Activated CD4-positive, alpha-beta T cell treated with anti-CD3 and anti-CD28 coated beads, Interleukin-10, Interleukin-2, amounts not matched to agents 100 ng/mL and 50 ng/mL, durations not matched to agents 16 hours and 8 hours (primary cell): Measurements from ENCODE around the gene STUM.

ENCODE experiments used
- DNase-seq: peaks from one replicate; pipeline ENCODE4 v3.0.0-alpha.2; 2020

The STUM gene

DNA sequence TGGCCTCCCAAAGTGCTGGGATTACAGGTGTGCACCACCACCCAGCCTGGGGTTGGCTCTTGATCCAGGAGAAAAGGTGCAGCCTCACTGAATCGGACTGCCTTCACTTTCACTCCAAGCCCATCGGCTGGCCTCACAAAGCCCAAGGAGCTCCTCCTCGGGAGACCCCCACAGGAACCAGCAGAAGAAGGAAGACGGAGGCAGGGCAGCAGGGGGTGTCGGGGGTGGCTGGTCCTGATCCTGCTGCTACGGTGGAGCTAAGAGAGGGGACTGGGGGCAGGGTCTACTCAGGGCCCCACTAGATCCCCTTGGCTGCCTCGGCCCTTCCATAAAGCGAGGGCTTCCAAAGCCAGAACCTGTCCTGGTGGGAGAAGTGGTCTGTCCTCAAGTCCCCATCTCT is 93.9 kb downstream of the STUM start:
- no peak for DNase-seq

DNA sequence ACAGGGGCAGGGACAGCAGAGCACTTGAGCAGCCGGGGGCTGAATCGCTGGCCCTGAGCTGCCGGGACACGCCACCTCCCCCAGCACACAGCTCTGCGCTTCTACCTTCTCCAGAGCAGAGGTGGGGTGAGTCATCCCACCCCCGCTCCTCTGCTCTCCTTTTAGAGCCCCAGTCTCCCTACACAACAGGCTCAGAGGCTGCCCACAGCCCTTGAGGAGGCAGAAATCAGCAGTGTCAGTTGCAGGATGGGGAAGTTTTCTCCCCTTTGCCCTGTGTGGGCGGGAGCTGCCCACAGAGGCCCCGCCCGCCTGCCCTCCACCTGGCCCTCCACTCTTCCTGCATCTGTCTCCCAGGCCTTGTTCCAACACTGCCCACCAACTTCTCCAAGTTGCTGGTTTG is 94.6 kb downstream of the STUM start:
- peak; percentile 81 for DNase-seq

DNA sequence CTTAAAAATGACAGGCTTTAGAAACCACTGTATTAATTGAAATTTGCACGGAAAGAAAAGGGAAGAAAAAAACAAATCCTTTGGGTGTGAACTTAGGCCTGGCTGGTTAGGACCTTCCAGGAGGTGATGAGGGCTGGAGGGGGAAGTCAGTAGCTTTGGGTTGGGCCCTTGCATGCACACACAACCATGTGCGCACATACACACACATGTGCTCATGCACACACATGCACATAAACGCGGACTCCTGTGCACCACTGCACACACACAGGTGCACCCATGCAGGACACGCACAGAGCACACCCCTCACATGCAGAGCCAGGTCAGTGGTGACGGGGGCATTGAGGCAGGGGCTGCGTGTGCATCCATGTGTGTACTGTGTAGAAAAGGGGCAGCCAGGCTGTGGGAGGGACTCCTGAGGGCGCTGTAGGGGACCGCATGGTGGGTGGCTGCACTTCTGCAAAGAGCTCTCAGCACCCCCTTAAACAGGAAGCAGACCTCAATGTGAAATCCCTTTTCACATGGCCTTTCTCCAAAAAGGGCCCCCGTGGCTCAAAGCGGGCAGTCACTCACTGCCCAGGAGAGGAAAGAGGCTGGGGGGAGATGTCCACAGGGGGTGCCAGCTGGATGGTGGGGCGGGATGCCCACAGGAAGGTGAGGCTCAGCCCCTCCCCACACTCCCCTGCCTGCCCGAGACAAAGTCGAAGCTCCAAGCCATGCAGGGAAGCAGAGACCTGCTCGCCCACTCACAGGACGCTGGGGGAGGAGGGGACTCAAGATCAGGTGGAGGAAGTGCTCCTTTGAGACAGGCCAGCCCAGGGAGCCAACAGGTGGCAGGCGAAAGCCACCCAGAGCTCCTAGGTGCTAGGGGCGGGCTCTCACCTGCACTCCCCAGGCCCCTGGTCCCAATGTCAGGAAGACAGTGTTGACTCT is 95.3 kb downstream of the STUM start:
- peak; percentile 37 for DNase-seq

DNA sequence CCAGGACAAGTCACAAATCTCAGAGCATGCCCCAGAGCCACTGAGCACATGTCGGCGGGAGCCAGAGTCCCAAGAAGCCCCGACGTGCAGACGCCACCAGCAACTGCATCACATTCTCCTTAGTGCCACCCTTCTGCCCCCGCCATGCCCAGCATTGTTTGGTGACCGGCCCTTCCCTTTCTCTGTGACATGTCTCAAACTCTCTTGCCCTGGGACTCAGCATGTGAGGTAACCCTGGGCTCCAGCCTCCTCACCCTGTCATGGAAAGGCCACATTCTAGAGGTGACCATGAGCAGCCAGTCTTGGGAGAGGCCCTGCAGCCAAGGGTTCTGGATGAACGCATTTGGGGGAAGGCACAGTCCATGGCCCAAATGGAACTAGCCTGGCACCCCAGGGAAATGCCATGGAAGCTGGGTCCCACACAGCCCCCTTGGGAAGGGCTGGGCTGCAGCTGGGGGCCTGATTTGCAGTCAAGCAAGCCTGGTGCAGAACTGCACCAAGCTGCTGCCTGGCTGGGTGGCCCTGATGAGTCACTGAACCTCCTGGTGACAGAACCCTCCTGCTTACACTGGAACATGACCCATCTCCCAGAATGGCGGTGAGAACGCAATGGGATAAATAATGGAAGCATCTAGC is 96.1 kb downstream of the STUM start:
- DNase-seq = no peak

DNA sequence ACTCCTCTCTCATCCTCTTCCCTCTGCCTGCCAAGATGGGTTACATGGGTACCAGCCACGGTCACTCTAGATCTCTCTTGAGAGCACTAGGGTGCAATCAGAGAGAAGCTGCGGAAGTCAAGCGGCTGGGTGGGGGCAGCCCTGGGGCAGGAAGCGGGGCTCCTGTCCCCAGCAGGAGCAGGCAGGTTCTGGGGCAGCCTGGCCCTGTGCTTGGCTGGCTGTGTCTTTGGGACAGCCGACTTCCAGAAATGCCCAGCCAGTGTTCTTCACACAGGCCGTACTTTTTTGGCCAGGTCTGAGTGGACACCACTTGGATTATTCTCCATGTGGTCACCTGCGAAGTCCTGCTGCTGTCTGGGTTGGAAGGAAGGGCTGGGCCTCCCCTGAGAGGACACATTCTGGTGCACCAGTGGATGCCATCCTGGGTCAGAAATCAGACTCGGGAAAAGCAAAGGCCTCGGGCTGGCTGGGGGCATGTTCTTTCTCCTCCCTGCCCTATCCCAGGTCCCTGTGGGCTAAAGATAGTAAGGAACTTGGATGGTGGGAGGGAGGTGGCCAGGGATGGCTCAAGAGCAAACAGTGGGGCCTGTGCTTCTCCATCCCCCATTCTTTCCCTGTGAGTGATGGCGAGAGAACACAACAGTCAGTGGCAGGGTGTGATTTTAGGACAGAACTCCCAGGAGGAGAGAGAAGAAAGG is 96.9 kb downstream of the STUM start:
- DNase-seq = no peak

DNA sequence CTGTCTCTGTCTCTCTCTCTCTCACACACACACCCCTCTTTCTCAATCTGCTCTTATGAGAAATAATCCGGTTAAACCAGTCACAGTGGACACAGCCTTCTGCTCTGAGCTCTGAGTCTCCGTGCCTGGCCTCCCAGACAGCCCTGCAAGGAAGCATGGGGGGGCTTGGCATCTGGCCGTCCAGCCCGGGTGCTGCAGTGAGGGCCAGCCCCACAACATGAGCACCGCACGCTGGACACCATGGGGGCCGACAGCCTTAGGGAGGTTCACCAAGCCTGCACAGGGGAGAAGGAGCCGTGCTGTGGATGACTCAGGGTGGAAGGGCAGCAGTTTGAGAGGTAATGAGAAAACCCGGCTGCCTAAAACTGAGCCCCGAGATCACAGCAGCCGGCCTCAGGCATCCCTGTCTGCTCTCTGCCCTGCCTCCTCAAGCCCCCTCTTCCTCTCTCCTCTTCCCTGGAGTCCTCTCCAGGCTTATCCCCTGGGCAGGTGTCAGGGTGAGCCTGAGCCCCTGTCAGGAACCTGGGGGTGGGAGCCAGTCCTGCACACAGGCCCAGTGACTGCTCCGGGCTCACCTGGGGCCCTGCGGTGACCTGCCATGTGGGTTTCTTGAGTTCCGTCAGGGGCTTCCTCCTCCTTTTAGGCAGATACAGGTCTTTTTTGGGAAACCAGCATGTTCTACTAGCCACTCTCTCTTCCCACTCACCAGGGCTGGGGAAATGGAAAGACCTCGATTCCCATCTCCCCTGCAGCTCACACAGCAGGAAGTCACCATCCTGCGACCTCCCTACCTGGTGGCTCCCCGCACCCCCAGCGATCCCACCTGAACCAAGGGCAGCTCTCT is 97.7 kb downstream of the STUM start:
- no peak for DNase-seq

DNA sequence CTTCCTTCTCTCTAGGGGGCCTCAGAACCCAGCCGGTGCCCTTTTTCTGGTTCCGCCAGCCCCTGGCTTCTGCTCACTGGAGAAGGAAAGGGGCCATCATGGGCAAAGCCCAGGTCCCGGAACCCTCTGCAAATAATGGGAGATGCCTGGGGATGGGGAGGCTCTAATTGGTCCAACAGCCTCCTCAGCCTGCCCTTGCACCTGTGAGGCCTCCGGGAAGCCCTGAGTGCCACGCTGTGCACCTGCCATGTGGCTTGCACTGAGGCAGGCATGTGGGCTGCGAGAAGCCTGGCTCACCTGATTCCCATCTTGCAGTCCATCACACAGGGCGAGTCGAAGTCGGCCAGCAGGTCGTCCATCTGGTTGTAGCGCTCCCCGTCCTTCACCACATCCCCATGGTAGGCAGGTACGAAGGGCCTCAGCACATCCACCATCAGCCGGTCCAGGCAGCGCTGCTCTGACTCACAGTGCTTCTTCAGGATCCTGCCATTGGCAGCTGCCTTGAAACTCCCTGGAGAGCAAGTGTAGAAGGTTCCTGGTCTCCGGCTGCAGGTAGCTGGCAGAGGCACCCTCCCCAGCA is 98.4 kb downstream of the STUM start:
- DNase-seq = no peak

DNA sequence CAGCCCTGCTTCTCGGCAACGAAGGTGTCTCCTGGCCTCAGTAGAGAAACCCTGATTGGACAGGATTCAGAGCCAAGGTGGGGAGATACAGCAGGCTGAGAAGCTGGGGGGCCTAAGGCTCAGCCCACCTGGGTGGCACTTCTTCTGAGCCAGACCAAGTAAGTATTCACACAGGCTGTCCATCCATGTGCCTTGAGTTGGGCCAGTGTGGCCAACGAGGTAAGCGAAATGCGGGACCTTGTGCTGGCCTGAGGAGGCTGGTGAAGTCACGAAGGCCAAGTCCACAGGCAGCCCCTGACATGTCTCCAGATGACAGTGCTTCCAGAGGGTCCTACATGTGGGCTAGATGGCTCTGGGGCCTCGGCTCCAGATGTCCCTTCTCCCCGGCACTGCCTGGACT is 99.2 kb downstream of the STUM start:
- no peak for DNase-seq

DNA sequence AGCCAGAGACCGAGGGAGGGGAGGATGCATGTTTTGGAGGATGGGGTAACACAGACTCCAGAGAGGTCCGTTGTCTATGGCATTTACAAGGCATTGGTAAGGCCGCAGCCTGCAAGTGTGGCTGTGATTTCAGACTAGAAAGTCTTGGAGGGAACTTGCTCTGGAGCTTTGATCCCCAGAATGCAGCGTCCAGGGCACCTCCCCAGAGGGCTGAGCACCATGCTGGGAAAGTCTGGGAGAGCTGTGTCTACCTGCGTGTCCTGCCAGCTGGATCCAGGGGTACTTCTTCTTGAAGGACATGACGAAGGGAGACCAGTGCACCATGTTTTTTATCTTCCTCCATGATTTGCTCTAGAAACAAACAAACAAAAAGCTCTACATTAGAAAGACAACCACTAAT is 99.9 kb downstream of the STUM start:
- DNase-seq = no peak

DNA sequence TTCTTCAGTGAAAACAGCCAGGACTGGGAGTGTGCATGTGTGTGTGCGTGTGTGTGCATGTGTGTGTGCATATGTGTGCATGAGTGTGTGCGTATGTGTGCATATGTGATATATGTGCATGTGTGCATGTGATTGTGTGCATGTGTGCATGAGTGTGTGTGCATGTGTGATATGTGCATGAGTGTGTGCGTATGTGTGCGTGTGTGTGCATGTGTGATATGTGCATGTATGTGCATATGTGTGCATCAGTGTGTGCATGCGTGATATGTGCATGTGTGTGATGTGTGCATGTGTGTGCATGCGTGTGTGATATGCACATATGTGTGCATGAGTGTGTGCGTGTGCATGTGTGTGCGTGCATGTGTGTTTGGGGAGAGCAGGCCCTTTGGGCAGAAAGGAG is 100.7 kb downstream of the STUM start:
- DNase-seq = no peak

DNA sequence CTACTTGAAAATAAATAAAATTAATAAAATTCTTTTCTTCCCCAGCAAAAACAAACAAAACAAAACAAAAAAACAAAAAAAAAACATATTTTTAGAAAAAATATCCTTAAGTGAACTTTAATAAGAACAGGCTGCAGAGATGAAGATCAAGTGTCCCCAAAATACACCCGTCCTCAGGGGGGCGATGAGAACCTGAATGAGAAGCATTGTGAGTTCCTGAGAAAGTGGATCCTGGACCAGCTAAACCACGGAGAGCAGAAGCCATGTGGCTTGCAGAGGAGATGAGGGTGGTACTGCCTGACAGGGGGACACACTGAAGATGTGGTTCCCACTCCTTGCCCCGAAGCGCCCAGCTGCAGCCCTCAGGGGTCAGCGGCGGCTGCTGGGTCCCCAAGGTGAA is 101.2 kb downstream of the STUM start:
- DNase-seq = peak; percentile 34

DNA sequence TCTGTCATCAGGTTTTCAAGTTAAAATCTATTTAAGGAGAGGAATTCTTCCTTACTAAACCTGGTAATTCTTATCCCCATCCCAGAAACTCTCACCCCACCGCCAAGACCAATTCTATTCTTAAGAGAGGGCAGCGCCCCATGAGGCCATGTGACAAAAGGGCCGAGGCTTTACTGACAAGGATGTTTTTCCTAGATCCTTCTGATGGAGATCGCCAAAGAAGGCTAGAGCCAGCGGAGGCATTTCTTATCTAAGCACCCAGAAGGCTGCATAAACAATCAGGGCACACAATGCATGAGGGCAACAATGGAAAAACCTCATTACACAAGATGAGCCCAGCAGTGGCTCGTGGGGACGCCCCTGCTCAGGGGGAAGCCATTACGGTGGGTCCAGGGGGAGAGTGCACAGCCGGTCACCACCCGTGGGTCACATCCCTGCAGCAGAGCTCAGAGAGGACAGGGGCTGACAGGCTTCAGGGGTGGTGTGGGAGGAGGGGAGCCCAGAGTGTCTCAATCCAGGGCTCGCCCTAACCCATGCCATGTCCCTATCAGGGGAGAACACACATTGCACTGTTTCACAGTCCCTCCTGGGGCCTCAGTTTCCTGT is 101.8 kb downstream of the STUM start:
- DNase-seq = no peak

DNA sequence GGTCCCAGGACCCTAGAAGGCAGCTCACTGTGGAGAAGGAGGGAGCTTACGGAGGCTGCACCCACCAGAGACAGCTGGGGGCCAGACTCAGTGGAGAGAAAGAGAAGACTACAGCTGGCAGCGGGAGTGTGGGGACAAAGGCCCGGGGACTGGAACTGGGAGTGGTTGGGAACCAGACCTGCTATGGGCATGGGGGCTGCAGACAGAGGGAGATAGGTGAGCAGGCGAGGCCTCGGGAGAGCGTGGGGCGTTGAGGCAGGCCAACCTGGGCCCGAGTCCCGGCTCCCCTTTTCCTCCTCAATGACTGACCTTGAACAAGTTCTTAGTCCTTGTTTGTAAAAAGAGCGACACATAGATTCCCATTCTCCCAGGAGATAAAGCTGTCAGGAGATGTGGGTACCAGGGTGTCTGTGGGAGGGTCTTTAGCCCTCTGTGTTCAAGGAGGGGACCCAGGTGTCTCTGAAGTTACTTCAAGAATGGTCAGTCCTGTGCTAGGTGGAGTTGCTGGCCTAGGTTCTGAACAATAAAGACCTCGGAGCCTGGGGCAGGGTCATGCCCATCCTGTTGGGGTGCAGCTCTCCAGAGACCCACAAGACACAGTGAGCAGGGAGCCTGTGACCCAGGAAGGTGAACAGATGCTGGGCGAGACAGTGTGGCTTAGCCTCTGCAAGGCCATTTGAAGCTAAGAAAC is 102.6 kb downstream of the STUM start:
- no peak for DNase-seq

DNA sequence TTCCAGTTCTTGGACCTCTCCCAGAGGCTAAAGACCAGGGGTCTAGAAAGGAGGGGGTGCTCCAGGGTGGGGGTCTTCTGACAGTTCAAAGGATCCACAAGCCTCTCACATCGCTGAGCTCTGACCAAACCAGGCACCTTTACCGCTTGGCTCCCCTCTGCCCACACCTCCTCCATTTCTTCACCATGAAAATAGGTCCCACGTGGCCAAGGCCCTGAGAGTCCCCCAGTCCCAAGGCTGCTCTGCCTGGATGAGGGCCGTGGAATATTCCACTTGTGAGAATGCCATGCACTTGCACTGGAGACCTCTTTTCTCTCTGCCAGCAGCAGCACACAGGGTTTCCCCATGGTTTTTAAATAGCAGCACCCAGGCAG is 103.2 kb downstream of the STUM start:
- DNase-seq = no peak

DNA sequence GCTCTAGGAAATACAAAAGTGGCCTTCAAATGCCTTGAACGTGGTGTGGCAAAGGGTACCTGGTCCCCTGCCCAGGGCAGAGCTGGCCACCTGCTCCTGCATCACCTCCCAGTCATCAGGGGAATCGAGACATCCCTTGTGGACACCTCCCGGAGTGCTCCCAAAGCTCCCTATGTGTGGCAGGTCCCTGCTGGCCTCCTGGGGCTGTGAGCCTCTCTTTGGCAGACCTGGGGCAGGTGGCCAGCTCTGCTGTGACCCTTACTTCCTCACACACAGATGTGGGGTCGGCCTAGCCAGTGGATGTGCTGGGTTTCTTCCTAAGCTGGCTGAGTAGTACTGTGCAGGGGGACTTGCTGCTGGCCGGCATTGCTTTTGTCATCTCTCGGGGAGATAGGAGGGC is 104.0 kb downstream of the STUM start:
- DNase-seq = no peak

DNA sequence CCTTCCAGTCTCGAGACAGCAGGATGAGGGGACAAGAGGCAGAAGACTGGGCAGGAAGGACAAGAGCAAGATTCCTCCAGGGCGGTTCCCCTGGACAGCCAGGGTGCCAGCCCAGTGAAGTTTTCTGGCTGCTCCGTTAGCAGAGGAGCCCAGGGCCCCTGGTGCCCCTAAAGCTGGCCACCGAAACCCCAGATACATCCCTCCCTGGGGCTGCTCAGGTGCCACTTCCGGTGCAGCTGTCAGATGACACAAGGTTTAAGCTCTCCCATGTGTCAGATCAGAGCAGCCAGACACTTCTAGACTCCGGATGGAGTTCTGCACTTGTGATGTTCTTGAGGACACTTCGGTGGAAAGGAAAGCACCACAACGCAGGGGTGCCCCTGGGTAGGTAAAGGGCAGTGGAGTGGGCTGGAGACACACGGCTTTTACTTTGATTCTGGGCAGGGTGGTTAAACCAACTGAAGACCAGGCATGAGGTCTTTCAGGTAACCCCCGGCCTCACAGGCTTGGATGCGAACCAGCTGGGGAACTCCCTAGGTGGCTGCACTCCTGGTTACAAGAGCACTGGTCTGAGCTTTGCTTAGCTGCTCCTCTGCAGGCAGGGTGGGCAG is 104.9 kb downstream of the STUM start:
- peak; percentile 78 for DNase-seq

DNA sequence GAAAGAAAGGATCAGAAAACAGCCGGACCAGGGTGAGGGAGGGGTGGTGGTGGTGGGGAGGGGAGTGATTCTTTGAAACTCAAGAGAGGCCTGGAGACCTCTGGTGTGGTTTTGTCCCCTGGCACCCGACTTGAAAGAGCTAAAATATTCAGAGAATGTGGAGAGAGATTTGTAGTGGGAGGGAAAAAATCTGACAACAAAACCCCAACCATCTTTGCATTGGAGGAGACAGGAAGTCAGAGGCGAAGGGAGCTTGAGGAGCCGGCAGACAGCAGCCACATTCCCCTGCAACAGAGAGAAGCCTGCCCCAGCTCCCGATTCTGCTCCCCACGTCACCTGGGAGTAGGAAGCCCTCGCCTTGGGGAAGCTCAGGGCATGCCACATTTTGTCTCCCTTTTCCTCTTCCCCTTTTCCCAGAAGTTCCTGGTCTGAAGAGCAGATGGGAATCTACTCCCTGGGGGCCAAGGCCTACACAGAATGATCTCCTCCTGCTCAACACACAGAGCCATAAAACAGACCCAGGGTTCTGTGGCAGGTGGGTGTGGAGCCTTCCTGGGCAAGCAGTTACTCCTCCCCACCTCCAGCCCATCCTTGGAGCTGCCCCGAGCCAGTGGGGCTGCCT is 105.6 kb downstream of the STUM start:
- DNase-seq = no peak

DNA sequence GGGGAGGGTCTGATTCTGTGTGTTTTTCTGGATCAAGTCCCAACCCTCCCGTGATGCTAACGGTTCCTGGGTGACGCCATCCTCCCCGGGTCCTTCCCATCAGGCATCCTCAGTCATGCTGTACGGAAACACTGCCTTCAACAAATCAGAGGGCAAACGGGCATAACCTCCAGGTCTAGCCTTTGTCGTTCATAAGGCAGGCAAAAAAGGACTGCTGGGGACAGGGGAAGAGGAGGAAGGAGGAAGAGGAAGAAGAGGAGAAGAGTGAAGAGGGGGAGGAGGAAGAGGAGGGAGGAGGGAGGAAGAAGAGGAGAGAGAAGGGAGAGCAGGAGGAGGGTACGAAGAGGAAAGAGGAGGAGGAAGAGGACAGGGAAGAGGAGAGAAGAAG is 106.1 kb downstream of the STUM start:
- DNase-seq = no peak

DNA sequence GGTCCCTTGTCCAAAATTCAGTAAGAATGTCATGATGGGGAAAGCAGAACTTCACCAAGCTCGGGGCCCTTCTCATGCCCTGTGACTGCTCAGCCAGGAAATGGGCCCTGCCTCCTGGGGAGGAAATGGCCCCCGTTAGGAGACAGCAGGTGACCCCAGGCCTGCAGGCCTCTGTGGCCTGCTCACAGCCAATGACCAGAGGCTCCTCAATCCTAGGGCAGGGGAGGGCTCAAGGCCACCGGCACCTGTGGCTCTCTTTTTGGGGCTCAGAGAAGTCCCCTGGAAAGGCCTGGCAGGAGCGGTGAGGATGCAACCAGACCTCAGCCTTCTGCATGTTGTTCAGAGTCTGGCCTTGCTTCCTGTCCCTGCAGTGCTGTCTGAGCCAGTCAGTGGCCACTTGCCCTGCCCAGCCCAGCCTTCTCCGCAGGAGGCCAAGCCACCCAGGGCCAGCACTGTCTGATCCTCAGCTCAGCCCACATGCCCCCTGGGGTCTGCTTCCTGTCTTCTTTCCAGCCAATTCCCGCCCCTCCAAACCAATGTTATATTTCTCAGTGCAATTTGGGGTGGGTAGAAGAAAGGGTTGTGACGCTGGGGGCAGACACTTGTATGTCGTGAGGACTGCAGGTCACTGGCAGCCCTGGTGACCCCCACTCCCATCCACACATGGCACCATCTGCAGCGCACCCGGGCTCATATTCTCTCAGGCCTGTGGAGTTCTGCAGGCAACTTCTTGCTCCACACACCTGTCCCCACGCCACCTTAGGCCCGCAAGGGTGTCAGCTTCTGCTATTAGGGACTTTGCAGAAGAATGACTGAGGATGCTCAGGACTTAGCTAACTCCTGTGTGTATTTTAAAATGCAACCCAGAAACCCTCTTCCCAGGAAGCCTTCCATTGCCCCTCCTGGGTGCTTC is 106.9 kb downstream of the STUM start:
- DNase-seq = no peak

DNA sequence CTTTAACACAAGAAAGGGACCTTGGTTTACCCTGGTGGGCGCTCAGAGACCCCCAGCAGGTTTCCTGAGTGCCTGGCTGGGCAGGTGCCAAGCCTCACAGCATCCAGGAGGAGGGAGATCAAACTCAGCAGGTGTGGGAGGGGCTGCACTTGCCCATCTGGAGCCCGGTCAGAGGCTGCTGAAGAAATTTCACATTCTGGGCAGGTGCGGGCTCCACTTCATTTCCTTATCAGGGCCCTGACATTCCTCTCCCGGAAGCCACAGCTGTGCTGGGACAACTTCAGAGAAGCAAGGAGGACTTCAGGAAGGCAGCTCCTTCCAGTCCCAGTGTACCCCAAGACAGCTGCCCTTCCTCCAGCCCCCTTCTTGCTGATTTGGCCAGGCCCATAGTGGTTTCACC is 107.6 kb downstream of the STUM start:
- DNase-seq = no peak
